ENCODE results near the gene EPB41L3.

The EPB41L3 gene

GRCh38 chr18:5488844-5489243, 55.0 kb downstream of the EPB41L3 start:
- TF ChIP-seq CTCF (IDR thresholded peaks at IDR 0.05) = no peak

GRCh38 chr18:5484526-5484925, 59.3 kb downstream of the EPB41L3 start:
- no peak for TF ChIP-seq CTCF (IDR thresholded peaks at IDR 0.05)

GRCh38 chr18:5481621-5482020, 62.2 kb downstream of the EPB41L3 start:
- no peak for TF ChIP-seq CTCF (IDR thresholded peaks at IDR 0.05)

GRCh38 chr18:5478261-5478660, 65.5 kb downstream of the EPB41L3 start:
- no peak for TF ChIP-seq CTCF (IDR thresholded peaks at IDR 0.05)

GRCh38 chr18:5476961-5477800, 66.6 kb downstream of the EPB41L3 start:
- no peak for TF ChIP-seq CTCF (IDR thresholded peaks at IDR 0.05)

GRCh38 chr18:5475267-5475666, 68.5 kb downstream of the EPB41L3 start:
- TF ChIP-seq CTCF (IDR thresholded peaks at IDR 0.05) = no peak

- TF ChIP-seq CTCF (IDR thresholded peaks at IDR 0.05) = no peak
Measured at GRCh38 chr18:5469340-5469739, 74.5 kb downstream of the EPB41L3 start.

Measured in LNCAP (cell line).